Measurements from ENCODE around the gene TEX22.

TEX22 gene

DNA sequence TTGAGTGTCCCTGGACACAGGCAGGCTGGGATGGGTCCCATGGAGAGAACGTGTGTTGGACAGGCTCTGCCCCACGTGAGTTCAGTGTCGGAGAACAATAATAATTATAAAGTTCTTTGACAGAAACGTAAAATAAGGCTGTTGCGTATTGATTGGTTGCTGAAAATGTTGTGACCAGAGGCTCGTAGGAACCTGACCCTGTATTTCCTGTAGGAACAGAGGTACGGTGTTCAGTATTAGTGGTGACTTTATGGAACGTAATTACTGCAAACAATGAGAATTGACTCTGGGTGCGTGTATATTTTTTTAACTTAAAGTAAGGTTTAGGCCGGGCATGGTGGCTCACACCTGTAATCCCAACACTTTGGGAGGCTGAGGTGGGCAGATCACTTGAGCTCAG lies 29.1 kb downstream of the TEX22 start:
- Histone ChIP-seq H3K9me2 (ENCODE audit: low read depth, low read length) (no peaks in the 10 kb centered on the region), H2AFZ (ENCODE audit: low read length) (no peak overlapping the region), H3K4me2 (ENCODE audit: low read length) (no peak overlapping the region), H3K9ac (ENCODE audit: low read length) (no peak overlapping the region), H4K20me1 (ENCODE audit: insufficient read depth, low read length) (no peaks in the 10 kb centered on the region), H3K79me2 (ENCODE audit: insufficient read depth, low read length) (peaks cover 79% of the 10 kb centered on the region), H3K9me3 (ENCODE audit: low read length) (peaks cover 16% of the 10 kb centered on the region), H3K4me1 (ENCODE audit: insufficient read depth, low read length, severe bottlenecking) (peaks cover 3% of the 10 kb centered on the region), H3K27ac (ENCODE audit: low read depth, low read length, poor library complexity, severe bottlenecking) (no peak overlapping the region), H3K4me3 (ENCODE audit: low read depth, low read length, poor library complexity, severe bottlenecking) (no peak overlapping the region), H3K27me3 (ENCODE audit: insufficient read depth, low read length) (no peaks in the 10 kb centered on the region), H3K36me3 (ENCODE audit: insufficient read depth, low read length) (peaks cover 82% of the 10 kb centered on the region), H3F3A (ENCODE audit: insufficient read depth, low read length) (no peaks in the 10 kb centered on the region)
- no peak for TF ChIP-seq CTCF (IDR thresholded peaks at IDR 0.05; ENCODE audit: low read length)
- TF ChIP-seq EZH2 (IDR thresholded peaks at IDR 0.05; ENCODE audit: borderline replicate concordance, low read length) = no peak

- Histone ChIP-seq H3K27ac (ENCODE audit: low read depth, low read length, poor library complexity, severe bottlenecking) (no peak overlapping the region), H3K36me3 (ENCODE audit: insufficient read depth, low read length) (peaks cover 83% of the 10 kb centered on the region), H3F3A (ENCODE audit: insufficient read depth, low read length) (no peaks in the 10 kb centered on the region), H3K9me2 (ENCODE audit: low read depth, low read length) (no peaks in the 10 kb centered on the region), H3K4me3 (ENCODE audit: low read depth, low read length, poor library complexity, severe bottlenecking) (no peak overlapping the region), H3K9me3 (ENCODE audit: low read length) (peaks cover 16% of the 10 kb centered on the region), H3K9ac (ENCODE audit: low read length) (no peak overlapping the region), H3K4me2 (ENCODE audit: low read length) (no peak overlapping the region), H3K79me2 (ENCODE audit: insufficient read depth, low read length) (peaks cover 78% of the 10 kb centered on the region), H2AFZ (ENCODE audit: low read length) (no peak overlapping the region), H3K27me3 (ENCODE audit: insufficient read depth, low read length) (no peaks in the 10 kb centered on the region), H4K20me1 (ENCODE audit: insufficient read depth, low read length) (no peaks in the 10 kb centered on the region), H3K4me1 (ENCODE audit: insufficient read depth, low read length, severe bottlenecking) (no peaks in the 10 kb centered on the region)
- TF ChIP-seq EZH2 (IDR thresholded peaks at IDR 0.05; ENCODE audit: borderline replicate concordance, low read length) (no peak), CTCF (IDR thresholded peaks at IDR 0.05; ENCODE audit: low read length) (no peak)
Observed at GRCh38 chr14:105427936-105428485, 29.7 kb downstream of the TEX22 start.

DNA sequence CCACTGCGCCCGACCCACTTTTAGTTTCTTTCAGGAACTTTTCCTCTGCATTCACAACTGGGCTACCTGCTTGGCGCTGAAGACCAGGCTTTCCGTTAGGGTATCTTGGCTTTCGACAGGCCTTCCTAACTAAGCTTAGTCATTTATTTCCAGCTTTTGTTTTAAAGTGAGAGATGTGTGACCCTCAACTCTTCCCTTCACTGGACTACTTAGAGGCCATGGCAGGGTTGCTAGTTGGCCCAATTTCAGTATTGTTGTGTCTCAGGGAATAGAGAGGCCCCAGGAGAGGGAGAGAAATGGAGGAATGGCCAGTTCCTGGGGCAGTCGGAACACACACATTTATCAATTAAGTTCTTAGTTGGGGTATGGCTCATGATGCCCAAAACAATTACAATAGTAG lies 31.7 kb downstream of the TEX22 start:
- Histone ChIP-seq H3K9ac (ENCODE audit: low read length) (no peak overlapping the region), H3K27ac (ENCODE audit: low read depth, low read length, poor library complexity, severe bottlenecking) (no peak overlapping the region)

More for the DNA sequence above, 31.7 kb downstream of the TEX22 start:
- peaks cover 81% of the 10 kb centered on the region for H3K79me2 ChIP-seq (ENCODE audit: insufficient read depth, low read length)
- H3K9me3 ChIP-seq (ENCODE audit: low read length) = peaks cover 19% of the 10 kb centered on the region
- no peaks in the 10 kb centered on the region for H3K4me1 ChIP-seq (ENCODE audit: insufficient read depth, low read length, severe bottlenecking)
- no peaks in the 10 kb centered on the region for H3F3A ChIP-seq (ENCODE audit: insufficient read depth, low read length)
- TF ChIP-seq EZH2 (IDR thresholded peaks at IDR 0.05; ENCODE audit: borderline replicate concordance, low read length) = no peak
- no peak for TF ChIP-seq CTCF (IDR thresholded peaks at IDR 0.05; ENCODE audit: low read length)
- H3K4me2 ChIP-seq (ENCODE audit: low read length) = no peak overlapping the region
- no peak overlapping the region for H2AFZ ChIP-seq (ENCODE audit: low read length)
- H4K20me1 ChIP-seq (ENCODE audit: insufficient read depth, low read length) = no peaks in the 10 kb centered on the region
- H3K9me2 ChIP-seq (ENCODE audit: low read depth, low read length) = no peaks in the 10 kb centered on the region
- peaks cover 84% of the 10 kb centered on the region for H3K36me3 ChIP-seq (ENCODE audit: insufficient read depth, low read length)
- no peaks in the 10 kb centered on the region for H3K27me3 ChIP-seq (ENCODE audit: insufficient read depth, low read length)
- H3K4me3 ChIP-seq (ENCODE audit: low read depth, low read length, poor library complexity, severe bottlenecking) = no peak overlapping the region
